AG09319 (cell line): ENCODE results near the gene RAP1A.

Experiments
- DNase-seq: peaks from one replicate; pipeline ENCODE4 v3.0.0-alpha.2; 2010; ENCODE audit warnings: low read depth; ENCODE audit errors: extremely low read depth
- TF ChIP-seq, protein P1 (sequence below): IDR thresholded peaks from 2 replicates; pipeline ENCODE4 v1.5.1; 2011; ENCODE audit warnings: low read depth, mild to moderate bottlenecking, inconsistent platforms, low read length, moderate library complexity

The RAP1A gene

DNA sequence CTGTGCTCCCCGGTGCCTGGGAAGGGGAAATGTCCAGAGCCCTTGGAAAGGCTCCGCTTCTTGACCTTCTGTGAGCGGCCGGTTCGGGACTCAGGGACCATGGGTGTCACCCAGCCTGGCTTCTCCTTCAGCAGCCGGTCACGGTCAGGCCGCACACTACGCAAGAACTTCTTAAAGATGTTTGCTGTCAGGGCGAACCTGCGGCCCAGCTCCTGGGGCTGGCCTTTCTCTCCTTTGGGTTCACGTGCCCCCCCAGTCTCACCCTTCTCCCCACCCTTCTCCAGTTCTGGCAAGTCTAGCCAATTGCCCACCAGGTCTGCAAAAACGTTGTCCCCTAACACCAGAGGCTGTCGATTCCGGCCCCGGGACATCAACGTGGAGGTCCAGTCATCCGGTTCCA lies 107.5 kb downstream of the RAP1A start:
- TF ChIP-seq, protein P1, sequence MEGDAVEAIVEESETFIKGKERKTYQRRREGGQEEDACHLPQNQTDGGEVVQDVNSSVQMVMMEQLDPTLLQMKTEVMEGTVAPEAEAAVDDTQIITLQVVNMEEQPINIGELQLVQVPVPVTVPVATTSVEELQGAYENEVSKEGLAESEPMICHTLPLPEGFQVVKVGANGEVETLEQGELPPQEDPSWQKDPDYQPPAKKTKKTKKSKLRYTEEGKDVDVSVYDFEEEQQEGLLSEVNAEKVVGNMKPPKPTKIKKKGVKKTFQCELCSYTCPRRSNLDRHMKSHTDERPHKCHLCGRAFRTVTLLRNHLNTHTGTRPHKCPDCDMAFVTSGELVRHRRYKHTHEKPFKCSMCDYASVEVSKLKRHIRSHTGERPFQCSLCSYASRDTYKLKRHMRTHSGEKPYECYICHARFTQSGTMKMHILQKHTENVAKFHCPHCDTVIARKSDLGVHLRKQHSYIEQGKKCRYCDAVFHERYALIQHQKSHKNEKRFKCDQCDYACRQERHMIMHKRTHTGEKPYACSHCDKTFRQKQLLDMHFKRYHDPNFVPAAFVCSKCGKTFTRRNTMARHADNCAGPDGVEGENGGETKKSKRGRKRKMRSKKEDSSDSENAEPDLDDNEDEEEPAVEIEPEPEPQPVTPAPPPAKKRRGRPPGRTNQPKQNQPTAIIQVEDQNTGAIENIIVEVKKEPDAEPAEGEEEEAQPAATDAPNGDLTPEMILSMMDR: no peak
- DNase-seq: no peak

- DNase-seq: no peak
- TF ChIP-seq, protein P1: no peak
Measured at GRCh38 chr1:111729271-111729921, 109.8 kb downstream of the RAP1A start.

DNA sequence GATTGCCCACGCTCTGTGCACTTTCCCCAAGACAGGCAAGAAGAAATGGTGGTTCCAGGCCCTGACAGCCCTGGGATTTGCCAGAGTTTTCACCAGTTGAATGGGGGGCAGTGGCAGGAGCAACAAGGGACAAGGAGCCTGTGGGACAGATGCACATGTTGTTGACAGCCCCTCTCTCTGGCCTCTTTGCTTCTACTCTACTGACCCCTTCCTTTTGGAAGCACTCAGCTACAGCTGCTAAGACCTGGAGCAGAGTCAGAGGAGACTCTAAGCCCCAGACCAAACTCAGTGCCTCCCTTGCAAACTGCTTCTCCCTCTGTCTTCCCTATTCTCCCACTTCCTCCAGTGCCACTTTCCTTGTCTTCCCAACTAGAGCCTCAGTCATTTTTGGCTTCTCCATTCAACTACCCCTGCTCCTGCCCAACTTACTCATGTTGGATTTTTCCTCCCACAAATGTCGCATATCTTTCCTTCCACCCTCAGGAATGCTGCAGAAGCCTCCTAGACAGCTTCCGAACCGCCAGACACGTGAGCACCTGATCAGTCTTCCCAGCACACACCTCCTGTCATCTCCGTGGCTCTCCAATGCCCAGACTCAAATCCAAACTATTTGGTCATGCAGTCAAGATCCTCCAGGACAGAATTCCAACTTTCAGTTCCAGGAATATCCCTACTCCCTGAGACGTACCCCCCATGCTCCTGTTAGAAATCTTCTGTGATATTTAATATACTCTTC lies 110.5 kb downstream of the RAP1A start:
- TF ChIP-seq, protein P1: no peak

DNA sequence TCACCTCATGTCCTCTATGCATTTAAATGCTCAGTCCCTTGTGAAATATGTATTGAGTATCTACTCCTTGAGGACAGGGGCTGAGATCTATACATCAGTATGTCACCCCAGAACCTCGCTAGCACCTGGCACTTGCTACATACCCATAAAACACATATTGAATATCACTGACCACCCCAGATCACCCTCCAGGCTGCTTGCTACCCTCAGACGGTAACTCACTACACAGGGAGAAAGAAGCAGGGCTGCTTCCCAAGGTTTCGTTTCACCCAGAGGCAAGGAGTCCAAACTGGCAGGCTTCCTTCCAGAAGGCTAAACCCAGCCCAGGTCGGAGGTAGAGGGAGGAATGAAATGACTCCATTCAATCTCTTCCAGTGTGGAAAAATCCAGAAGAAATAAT lies 111.1 kb downstream of the RAP1A start:
- DNase-seq: no peak
- TF ChIP-seq, protein P1: no peak

More for the DNA sequence above, 110.5 kb downstream of the RAP1A start:
- no peak for DNase-seq

- DNase-seq: no peak
- TF ChIP-seq, protein P1: no peak
Measured at GRCh38 chr1:111731956-111732355, 112.4 kb downstream of the RAP1A start.

DNA sequence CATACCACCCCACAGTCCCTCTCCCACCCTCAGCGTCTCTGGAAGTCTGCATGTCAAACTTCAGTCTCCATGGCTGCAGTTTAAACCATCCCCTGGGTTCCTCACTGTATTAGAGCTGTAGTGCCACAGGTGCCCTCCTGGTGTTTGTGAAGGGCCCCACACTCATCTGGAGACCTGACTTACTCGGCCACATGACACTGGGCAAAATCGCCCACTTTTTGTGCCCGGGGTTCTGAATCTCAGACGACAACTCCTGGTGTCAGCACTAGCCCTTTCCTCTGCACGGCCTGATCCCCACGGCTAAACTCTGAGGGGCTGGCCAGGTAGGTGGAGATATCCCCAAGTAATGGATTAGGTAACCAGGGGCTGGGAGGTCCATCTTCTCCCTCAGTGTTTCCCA lies 113.1 kb downstream of the RAP1A start:
- DNase-seq: no peak
- TF ChIP-seq, protein P1: no peak
